GM12878 (cell line): ENCODE data around the gene MESD. TPM values are rescaled to one million over a fixed set of nuclear protein-coding genes. Genes with fewer than 3 reads are reported as not detected.

Experiments
- ATAC-seq: fragments of 200-7000 bp; cut with Tn5 transposase; 3 replicates; pipeline ENCODE4 v1.9.1; 2020; ENCODE audit warnings: mild to moderate bottlenecking, moderate library complexity
- BruUV-seq: library from RNA; stranded (reverse); fragments of 400-500 nt; replicated peaks from 2 replicates; lab custom pipeline; 2021; lab: Mats Ljungman, UMichigan
- CTCF ChIA-PET: fragments of 300-600 bp; sonication (Branson Sonifier 250); formaldehyde crosslinking; extraction: SDS; loops from one replicate; lab custom pipeline; 2021; ENCODE audit warnings: inconsistent platforms; lab: Yijun Ruan, JAX
- POLR2A ChIA-PET: fragments of 350-600 bp; formaldehyde crosslinking; extraction: SDS; loops from one replicate; lab custom pipeline; 2021; ENCODE audit warnings: inconsistent platforms; lab: Charles Lee
- RAD21 ChIA-PET: fragments of 300-600 bp; sonication (Branson Sonifier 250); formaldehyde crosslinking; loops from one replicate; lab custom pipeline; 2023; ENCODE audit warnings: antibody characterized with exemption; ENCODE audit not compliant: unreplicated experiment; lab: Charles Lee
- SMC1A ChIA-PET: fragments of 300-600 bp; sonication (Branson Sonifier 250); formaldehyde crosslinking; loops from one replicate; lab custom pipeline; 2023; ENCODE audit not compliant: unreplicated experiment, uncharacterized antibody; lab: Charles Lee
- DNase-seq: peaks from one replicate; pipeline ENCODE4 v3.0.0-alpha.2; 2011; ENCODE audit warnings: low read depth, low spot score
- FAIRE-seq: peaks from 3 replicates; lab custom pipeline; 2011; peaks lifted over from hg19 to GRCh38; lab: Jason Lieb, UNC
- H2AFZ ChIP-seq: 2 replicates; pipeline ENCODE4 v1.6.0; 2011; ENCODE audit warnings: low read depth, low read length, control low read depth; ENCODE audit not compliant: control insufficient read depth
- H3K27ac ChIP-seq: 2 replicates; pipeline ENCODE4 v1.5.1; 2011; ENCODE audit warnings: control low read depth; ENCODE audit not compliant: control insufficient read depth, insufficient read depth
- H3K27me3 ChIP-seq, 2 experiments: replicated peaks in 1 of 2; 2 replicates each; pipeline versions ENCODE4 v1.6.0 to v1.6.1; 2011; ENCODE audit warnings: low read length in 1 of 2; ENCODE audit not compliant: control insufficient read depth in 2 of 2, insufficient read depth in 2 of 2
- H3K36me3 ChIP-seq, 2 experiments: 2 replicates each; pipeline ENCODE4 v1.5.1; 2011; ENCODE audit warnings: low read length in 1 of 2; ENCODE audit not compliant: control insufficient read depth in 2 of 2, insufficient read depth in 2 of 2
- H3K4me1 ChIP-seq: 2 replicates; pipeline ENCODE4 v1.6.1; 2011; ENCODE audit warnings: mild to moderate bottlenecking, low read length, moderate library complexity, mixed read lengths; ENCODE audit not compliant: control insufficient read depth, insufficient read depth
- H3K4me2 ChIP-seq: 2 replicates; pipeline ENCODE4 v1.6.0; 2011; ENCODE audit warnings: control low read depth; ENCODE audit not compliant: control insufficient read depth, insufficient read depth
- H3K4me3 ChIP-seq: fragments of 200-600 bp; sonication (generic); 2 replicates; pipeline ENCODE4 v1.5.1; 2016
- H3K79me2 ChIP-seq: 2 replicates; pipeline ENCODE4 v1.6.0; 2011; ENCODE audit warnings: low read length; ENCODE audit not compliant: control insufficient read depth, insufficient read depth
- H3K9ac ChIP-seq: 2 replicates; pipeline ENCODE4 v1.8.0; 2011; ENCODE audit warnings: low read length, control low read depth, mixed read lengths; ENCODE audit not compliant: control insufficient read depth, insufficient read depth
- H3K9me3 ChIP-seq: replicated peaks from 3 replicates; pipeline ENCODE4 v1.5.1; 2011; ENCODE audit warnings: mild to moderate bottlenecking, low read length; ENCODE audit not compliant: control insufficient read depth, insufficient read depth
- H4K20me1 ChIP-seq: 2 replicates; pipeline ENCODE4 v1.6.0; 2011; ENCODE audit not compliant: control insufficient read depth, insufficient read depth
- ATF7 ChIP-seq: fragments of 450-650 bp; IDR thresholded peaks from 2 replicates; pipeline ENCODE4 v1.6.1; 2016; ENCODE audit warnings: low read depth, mild to moderate bottlenecking
- GABPA ChIP-seq: IDR thresholded peaks from 2 replicates; pipeline ENCODE4 v1.6.1; 2014; ENCODE audit warnings: antibody characterized with exemption, low read depth, mild to moderate bottlenecking, inconsistent platforms
- GATAD2B ChIP-seq: fragments of 450-650 bp; conservative IDR thresholded peaks from 2 replicates; pipeline ENCODE4 v1.6.1; 2017; ENCODE audit warnings: low read depth, mild to moderate bottlenecking, moderate library complexity
- HDAC2 ChIP-seq: fragments of 200-600 bp; sonication (generic); IDR thresholded peaks from 2 replicates; pipeline ENCODE4 v1.6.1; 2017
- JUNB ChIP-seq: IDR thresholded peaks from 2 replicates; pipeline ENCODE4 v1.6.1; 2016; ENCODE audit warnings: antibody characterized with exemption, mild to moderate bottlenecking
- NFYA ChIP-seq: IDR thresholded peaks from 2 replicates; pipeline ENCODE4 v1.6.1; 2011; ENCODE audit warnings: low read depth, mild to moderate bottlenecking, low read length, improper control_type of control experiment, borderline replicate concordance
- NR2C1 ChIP-seq: fragments of 450-650 bp; IDR thresholded peaks from 2 replicates; pipeline ENCODE4 v1.6.1; 2017; ENCODE audit warnings: antibody characterized with exemption, mild to moderate bottlenecking, moderate library complexity
- SIN3A ChIP-seq: IDR thresholded peaks from 2 replicates; pipeline ENCODE4 v1.6.1; 2012; ENCODE audit warnings: low read depth, low read length, improper control_type of control experiment
- SIX5 ChIP-seq: IDR thresholded peaks from 2 replicates; pipeline ENCODE4 v1.6.1; 2011; ENCODE audit warnings: mild to moderate bottlenecking, low read depth, low read length, moderate library complexity; ENCODE audit not compliant: severe bottlenecking
- ZNF274 ChIP-seq: IDR thresholded peaks from one replicate; pipeline ENCODE4 v1.8.0; 2011; ENCODE audit not compliant: insufficient read length, insufficient read depth
- WGBS: methylation state at CpG from one replicate; pipeline ENCODE4 v1.1.6; 2016; ENCODE audit warnings: low lambda C conversion rate; ENCODE audit not compliant: insufficient replicate concordance, insufficient coverage; ENCODE audit errors: missing lambda C conversion rate; 5-methylcytosine and 5-hydroxymethylcytosine counted together
- in situ Hi-C: fragments of 300-500 bp; cut with MboI; formaldehyde crosslinking; loops from 9 replicates; pipeline ENCODE4 v1.14.3; 2018; ENCODE audit warnings: mixed read lengths
- intact Hi-C: fragments of 100-400 bp; cut with micrococcal nuclease; formaldehyde crosslinking; loops from one replicate; pipeline ENCODE4 v1.14.2; 2022; ENCODE audit not compliant: unreplicated experiment
- polyA plus RNA-seq, 11 experiments: library from polyadenylated mRNA; depleted of rRNA in 4 of 11; unstranded in 6 of 11; stranded (reverse) in 5 of 11; fragments of >200 nt; fragmentation: Nextera tagmentation in 4 of 11; fragmentation: Illumina TruSeq in 1 of 11; extraction: Ambion mirVana in 4 of 11; extraction: Trizol in 1 of 11; gene quantifications; 1 replicate in 1 of 11; 2 replicates in 10 of 11; pipeline versions ENCODE4 v1.2.1 to v1.2.3, GENCODE V29; 2011 to 2016; ENCODE audit warnings: inconsistent platforms in 2 of 11, missing spikeins in 2 of 11, low read depth in 1 of 11
- total RNA-seq, 4 experiments: library from RNA; depleted of rRNA in 3 of 4; stranded (reverse); fragments of >200 nt in 3 of 4; fragmentation: Illumina TruSeq in 1 of 4; extraction: Trizol in 1 of 4; gene quantifications; 2 replicates each; pipeline versions ENCODE4 v1.2.1 to v1.2.3, GENCODE V29; 2013 to 2021
- TF ChIP-seq, protein P1 (sequence below): fragments of 450-650 bp; IDR thresholded peaks from 2 replicates; pipeline ENCODE4 v1.6.1; 2017; ENCODE audit warnings: antibody characterized with exemption, mild to moderate bottlenecking, moderate library complexity
- TF ChIP-seq, protein P2 (sequence below): fragments of 450-650 bp; formaldehyde crosslinking; IDR thresholded peaks from 2 replicates; pipeline ENCODE4 v1.5.0; 2022; ENCODE audit warnings: mild to moderate bottlenecking, missing genetic modification characterization

Gene MESD
- total and polyA plus RNA-seq, 10 of the 15 experiments (the other 5 are each of a cell fraction or from before 2014, with no cell fraction given), result 10.2 to 39.8 (median 20.9) TPM

- Histone ChIP-seq H3K4me1 (no peaks in the 10 kb centered on the region), H3K9me3 (no peaks in the 10 kb centered on the region), H3K4me3 (no peak overlapping the region), H2AFZ (no peak overlapping the region), H3K36me3 (no peaks in the 10 kb centered on the region; a peak in 1 of 4 replicates), H4K20me1 (no peaks in the 10 kb centered on the region), H3K9ac (no peak overlapping the region), H3K79me2 (no peaks in the 10 kb centered on the region), H3K4me2 (no peak overlapping the region), H3K27ac (no peak overlapping the region), H3K27me3 (no peaks in the 10 kb centered on the region)
- ATAC-seq (no peak), FAIRE-seq (no peak), DNase-seq (no peak)
- POLR2A ChIA-PET, result no interaction called here
- CTCF ChIA-PET, result interaction anchor here (0.8 to 3.2 kb wide), 4 partner anchors 10 to 391 kb away, joined by 3 to 20 read pairs (median 5); no protein-coding TSS in a partner anchor
- in situ Hi-C loops (no loop called here), intact Hi-C loops (no loop called here)
- 89% methylated on average over 9 of the region's 9 CpGs for WGBS
- RAD21 ChIA-PET, result no interaction called here
- TF ChIP-seq NR2C1 (no peak), ZNF274 (no peak), SIX5 (no peak), GATAD2B (no peak), HDAC2 (no peak), GABPA (no peak), NFYA (no peak), ATF7 (no peak), JUNB (no peak), SIN3A (no peak)
- TF ChIP-seq, protein P1, sequence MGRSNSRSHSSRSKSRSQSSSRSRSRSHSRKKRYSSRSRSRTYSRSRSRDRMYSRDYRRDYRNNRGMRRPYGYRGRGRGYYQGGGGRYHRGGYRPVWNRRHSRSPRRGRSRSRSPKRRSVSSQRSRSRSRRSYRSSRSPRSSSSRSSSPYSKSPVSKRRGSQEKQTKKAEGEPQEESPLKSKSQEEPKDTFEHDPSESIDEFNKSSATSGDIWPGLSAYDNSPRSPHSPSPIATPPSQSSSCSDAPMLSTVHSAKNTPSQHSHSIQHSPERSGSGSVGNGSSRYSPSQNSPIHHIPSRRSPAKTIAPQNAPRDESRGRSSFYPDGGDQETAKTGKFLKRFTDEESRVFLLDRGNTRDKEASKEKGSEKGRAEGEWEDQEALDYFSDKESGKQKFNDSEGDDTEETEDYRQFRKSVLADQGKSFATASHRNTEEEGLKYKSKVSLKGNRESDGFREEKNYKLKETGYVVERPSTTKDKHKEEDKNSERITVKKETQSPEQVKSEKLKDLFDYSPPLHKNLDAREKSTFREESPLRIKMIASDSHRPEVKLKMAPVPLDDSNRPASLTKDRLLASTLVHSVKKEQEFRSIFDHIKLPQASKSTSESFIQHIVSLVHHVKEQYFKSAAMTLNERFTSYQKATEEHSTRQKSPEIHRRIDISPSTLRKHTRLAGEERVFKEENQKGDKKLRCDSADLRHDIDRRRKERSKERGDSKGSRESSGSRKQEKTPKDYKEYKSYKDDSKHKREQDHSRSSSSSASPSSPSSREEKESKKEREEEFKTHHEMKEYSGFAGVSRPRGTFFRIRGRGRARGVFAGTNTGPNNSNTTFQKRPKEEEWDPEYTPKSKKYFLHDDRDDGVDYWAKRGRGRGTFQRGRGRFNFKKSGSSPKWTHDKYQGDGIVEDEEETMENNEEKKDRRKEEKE, result no peak
- TF ChIP-seq, protein P2, sequence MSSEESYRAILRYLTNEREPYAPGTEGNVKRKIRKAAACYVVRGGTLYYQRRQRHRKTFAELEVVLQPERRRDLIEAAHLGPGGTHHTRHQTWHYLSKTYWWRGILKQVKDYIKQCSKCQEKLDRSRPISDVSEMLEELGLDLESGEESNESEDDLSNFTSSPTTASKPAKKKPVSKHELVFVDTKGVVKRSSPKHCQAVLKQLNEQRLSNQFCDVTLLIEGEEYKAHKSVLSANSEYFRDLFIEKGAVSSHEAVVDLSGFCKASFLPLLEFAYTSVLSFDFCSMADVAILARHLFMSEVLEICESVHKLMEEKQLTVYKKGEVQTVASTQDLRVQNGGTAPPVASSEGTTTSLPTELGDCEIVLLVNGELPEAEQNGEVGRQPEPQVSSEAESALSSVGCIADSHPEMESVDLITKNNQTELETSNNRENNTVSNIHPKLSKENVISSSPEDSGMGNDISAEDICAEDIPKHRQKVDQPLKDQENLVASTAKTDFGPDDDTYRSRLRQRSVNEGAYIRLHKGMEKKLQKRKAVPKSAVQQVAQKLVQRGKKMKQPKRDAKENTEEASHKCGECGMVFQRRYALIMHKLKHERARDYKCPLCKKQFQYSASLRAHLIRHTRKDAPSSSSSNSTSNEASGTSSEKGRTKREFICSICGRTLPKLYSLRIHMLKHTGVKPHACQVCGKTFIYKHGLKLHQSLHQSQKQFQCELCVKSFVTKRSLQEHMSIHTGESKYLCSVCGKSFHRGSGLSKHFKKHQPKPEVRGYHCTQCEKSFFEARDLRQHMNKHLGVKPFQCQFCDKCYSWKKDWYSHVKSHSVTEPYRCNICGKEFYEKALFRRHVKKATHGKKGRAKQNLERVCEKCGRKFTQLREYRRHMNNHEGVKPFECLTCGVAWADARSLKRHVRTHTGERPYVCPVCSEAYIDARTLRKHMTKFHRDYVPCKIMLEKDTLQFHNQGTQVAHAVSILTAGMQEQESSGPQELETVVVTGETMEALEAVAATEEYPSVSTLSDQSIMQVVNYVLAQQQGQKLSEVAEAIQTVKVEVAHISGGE (CRISPR knock-in tag), result no peak
- no TSS peak for BruUV-seq
- SMC1A ChIA-PET, result interaction anchor here (0.7 to 1.0 kb wide), 2 partner anchors 11 to 13 kb away, joined by 3 read pairs; no protein-coding TSS in a partner anchor
Observed at GRCh38 chr15:80958818-80959495, 30.7 kb downstream of the MESD start.
